ENCODE measurements around the gene SFI1.

DNA sequence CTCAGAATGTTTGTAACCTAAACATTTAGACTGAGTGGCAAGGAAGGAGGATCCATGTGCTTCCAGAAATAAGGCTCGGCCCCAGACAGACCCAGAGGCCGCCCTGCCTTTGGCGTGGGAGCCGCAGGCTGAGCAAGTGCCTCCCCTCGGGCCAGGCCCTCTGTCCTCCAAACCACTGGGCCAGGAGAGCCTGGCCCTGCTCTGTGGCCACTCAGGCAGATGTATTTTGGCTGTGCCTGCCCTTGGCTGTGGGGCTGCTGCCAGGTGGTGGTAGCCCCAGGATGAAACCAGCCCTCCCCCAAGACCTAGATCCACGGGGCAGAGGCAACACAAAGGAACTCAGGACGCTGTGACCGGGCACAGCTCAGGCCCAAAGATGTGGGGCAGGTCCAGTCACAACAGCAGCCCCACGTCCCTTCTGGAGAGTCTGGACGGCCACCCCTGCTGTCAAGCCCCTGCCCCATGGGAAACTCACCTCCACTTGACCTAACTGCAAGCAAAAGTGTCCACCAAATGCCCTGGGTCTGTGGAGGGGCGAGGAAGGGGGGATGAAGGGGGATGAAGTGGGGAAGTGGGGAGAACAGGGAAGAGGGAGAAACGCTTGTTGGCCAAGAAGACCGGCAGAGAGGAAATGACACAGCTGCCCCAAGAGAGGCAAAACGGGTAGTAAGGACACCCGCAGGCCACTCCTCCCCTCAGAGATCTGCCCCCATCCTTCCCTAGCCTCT lies 141.7 kb downstream of the SFI1 start:
- TF ChIP-seq EZH2 (IDR thresholded peaks at IDR 0.05; ENCODE audit: borderline replicate concordance, low read depth, low read length, severe bottlenecking) (no peak), CTCF (IDR thresholded peaks at IDR 0.05; ENCODE audit: borderline replicate concordance, extremely low read depth, low read length, poor library complexity, severe bottlenecking) (no peak)

All from DND-41 (cell line).